GM12874 (cell line): ENCODE measurements around the gene PSAPL1.

Source experiments
- TF ChIP-seq, protein P1 (sequence below): IDR thresholded peaks from 2 replicates; pipeline ENCODE4 v1.5.1; 2011; ENCODE audit warnings: low read depth, mild to moderate bottlenecking, control low read depth, low read length, moderate library complexity; ENCODE audit not compliant: insufficient read depth

PSAPL1 gene

DNA sequence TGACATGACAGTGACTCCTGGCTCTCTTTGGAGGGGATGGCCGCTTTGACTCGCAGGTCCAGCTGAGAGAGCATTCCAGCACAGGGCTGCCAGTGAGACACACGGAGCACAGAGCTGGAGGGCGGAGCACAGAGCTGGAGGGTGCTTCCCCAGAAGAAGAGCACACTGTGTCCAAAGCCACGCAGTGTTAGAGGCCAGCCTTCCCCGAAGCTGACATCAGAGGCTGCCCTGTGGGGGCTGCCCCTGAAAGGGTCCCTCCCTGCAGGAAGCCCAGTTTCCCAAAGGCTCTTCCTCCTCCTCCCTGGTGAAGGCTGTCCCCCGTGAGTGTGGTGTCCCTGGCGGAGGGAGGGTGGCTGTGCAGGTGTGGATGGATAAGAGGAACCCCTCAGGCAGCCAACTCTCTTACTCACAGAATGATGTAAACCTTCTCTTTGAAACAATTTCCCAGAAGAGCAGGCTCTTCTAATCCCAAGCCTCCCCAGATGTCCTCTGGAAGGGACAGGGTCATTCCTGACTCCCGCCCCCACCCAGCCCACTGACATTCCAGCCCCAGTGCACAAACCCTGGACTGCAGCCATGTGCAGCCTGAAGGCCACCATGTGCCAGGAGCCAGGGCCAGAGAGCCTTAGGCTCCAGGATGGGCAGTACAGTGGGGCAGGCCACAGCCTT is 53.4 kb downstream of the PSAPL1 start:
- TF ChIP-seq, protein P1, sequence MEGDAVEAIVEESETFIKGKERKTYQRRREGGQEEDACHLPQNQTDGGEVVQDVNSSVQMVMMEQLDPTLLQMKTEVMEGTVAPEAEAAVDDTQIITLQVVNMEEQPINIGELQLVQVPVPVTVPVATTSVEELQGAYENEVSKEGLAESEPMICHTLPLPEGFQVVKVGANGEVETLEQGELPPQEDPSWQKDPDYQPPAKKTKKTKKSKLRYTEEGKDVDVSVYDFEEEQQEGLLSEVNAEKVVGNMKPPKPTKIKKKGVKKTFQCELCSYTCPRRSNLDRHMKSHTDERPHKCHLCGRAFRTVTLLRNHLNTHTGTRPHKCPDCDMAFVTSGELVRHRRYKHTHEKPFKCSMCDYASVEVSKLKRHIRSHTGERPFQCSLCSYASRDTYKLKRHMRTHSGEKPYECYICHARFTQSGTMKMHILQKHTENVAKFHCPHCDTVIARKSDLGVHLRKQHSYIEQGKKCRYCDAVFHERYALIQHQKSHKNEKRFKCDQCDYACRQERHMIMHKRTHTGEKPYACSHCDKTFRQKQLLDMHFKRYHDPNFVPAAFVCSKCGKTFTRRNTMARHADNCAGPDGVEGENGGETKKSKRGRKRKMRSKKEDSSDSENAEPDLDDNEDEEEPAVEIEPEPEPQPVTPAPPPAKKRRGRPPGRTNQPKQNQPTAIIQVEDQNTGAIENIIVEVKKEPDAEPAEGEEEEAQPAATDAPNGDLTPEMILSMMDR, result no peak
